Choroid plexus epithelial cell (primary cell): ENCODE data around the gene ZNF525.

Experiments
- DNase-seq: peaks from one replicate; pipeline ENCODE4 v3.0.0-alpha.2; 2010; ENCODE audit warnings: low read depth
- H3K4me3 ChIP-seq: 2 replicates; pipeline ENCODE4 v1.5.1; 2011; ENCODE audit warnings: low read depth, mild to moderate bottlenecking, control low read depth, low read length, moderate library complexity
- TF ChIP-seq, protein P1 (sequence below): conservative IDR thresholded peaks from 2 replicates; pipeline ENCODE4 v1.5.1; 2011; ENCODE audit warnings: low read depth, mild to moderate bottlenecking, control low read depth, inconsistent platforms, low read length, moderate library complexity

ZNF525 gene

DNA sequence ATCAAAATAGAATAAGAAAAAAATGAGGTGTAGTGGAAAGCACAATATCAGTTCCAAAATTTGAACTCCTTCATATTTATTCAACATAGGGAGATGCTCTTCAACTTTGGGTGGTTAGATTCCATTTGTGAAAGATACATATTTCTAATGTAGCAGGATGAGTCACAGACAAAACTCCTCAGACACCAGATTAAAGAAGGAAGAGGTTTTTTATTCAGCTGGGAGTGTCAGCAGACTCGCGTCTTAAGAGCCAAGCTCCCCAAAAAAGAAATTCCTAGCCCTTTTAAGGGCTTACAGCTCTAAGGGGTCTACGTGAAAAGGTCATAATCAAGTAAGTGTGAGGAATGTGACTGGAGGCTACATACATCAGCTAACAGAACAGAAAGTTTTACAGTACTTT, 22.7 kb downstream of the ZNF525 start:
- TF ChIP-seq, protein P1, sequence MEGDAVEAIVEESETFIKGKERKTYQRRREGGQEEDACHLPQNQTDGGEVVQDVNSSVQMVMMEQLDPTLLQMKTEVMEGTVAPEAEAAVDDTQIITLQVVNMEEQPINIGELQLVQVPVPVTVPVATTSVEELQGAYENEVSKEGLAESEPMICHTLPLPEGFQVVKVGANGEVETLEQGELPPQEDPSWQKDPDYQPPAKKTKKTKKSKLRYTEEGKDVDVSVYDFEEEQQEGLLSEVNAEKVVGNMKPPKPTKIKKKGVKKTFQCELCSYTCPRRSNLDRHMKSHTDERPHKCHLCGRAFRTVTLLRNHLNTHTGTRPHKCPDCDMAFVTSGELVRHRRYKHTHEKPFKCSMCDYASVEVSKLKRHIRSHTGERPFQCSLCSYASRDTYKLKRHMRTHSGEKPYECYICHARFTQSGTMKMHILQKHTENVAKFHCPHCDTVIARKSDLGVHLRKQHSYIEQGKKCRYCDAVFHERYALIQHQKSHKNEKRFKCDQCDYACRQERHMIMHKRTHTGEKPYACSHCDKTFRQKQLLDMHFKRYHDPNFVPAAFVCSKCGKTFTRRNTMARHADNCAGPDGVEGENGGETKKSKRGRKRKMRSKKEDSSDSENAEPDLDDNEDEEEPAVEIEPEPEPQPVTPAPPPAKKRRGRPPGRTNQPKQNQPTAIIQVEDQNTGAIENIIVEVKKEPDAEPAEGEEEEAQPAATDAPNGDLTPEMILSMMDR = no peak
- peak; percentile 58 for DNase-seq
- H3K4me3 ChIP-seq = no peak overlapping the region

DNA sequence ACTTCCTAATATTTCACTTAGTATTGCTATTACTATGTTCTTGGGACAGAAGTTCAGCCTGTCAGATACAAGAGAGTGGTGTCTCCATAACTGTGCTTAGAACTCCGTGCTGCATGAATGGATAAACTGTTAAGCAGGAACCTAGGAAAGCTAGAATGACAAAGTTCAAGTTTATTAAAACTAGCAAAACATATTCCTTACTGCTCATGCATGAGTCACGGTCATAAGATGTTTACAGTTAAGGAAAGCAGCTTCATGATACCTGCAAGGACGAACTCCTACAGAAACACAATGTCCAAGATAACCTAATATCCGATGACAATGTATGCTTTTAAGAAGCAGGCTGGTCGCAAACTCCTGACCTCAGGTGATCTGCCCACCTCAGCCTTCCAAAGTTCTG, 23.4 kb downstream of the ZNF525 start:
- TF ChIP-seq, protein P1 = no peak
- no peak overlapping the region for H3K4me3 ChIP-seq
- DNase-seq = peak; percentile 44

DNA sequence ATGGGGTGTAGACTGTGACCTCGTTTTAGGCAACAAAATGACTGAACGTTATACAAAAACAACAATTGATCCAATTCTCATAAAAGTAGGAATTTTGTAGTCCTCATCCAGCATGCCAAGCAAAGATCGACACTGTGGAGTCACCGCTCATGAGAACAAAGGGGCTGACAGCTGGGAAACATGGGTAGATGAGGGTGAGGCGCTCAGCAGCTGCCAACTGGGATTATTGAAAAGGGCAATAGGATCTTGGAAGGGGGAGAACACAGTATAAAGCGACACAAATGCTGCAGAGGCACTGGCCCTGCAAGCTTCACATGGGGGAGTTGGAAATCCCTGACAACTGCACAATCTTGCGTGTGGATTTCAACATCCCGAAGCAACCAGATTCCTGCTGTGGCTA, 24.1 kb downstream of the ZNF525 start:
- H3K4me3 ChIP-seq = no peak overlapping the region
- TF ChIP-seq, protein P1 = no peak
- DNase-seq = no peak

- TF ChIP-seq, protein P1 = no peak
- no peak overlapping the region for H3K4me3 ChIP-seq
Observed at GRCh38 chr19:53389978-53390377, 24.5 kb downstream of the ZNF525 start.

GRCh38 chr19:53394522-53394973, 29.0 kb downstream of the ZNF525 start:
- TF ChIP-seq, protein P1 = no peak
- peak overlapping the region; percentile 80 for H3K4me3 ChIP-seq
- no peak for DNase-seq

More at GRCh38 chr19:53389978-53390377, 24.5 kb downstream of the ZNF525 start:
- no peak for DNase-seq

DNA sequence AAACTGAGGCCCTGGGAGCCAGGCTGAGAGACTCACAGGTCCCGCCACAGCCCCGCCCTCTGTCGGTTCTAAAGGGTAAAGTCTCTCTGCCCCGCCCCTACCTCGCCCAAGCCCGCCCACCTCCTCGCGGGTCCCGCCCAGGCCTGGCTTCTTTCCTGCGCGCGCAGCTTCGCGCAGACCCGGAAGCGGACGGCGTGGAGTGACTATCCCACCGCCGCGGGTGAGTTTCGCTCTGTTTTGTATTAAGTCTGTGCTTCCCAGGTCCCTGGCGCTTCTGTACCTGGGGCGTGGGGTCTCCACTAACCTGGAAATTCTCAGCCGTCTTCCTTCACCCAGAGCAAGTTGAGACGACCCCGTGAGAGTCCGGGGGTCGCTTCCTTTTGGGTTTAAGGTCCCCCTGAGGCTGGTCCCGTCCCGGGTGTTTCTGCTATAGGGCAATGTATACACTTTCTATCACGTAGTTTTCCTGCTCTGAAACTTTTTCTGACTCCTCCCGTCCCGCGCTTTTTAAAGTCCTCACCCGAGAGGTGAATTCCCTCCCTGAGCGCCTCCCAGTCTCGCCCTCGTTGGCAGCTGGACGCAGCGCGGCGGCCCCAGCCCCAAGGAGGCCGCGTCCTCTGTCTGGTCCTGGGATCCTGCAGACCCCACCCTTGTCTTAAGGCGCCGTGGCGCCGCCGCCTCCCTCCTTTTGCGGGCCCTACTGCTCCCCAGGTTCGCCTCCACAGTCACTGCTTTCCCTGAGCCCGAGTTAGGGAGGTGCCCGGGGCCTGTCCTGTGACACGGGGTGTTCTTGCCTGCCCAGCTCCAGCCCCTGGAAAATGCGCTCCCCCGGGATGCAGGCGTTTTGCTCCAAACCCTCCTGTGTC, 29.7 kb downstream of the ZNF525 start, which contains the start of gene ZNF765:
ZNF765 (plus strand) TSS at position 176 of the 866 bp plus-strand sequence. CDS start 2,867 bp downstream, outside the sequence.
- DNase-seq = peak; percentile 94
- H3K4me3 ChIP-seq = peak within 1 kb of the TSS; percentile 80
- TF ChIP-seq, protein P1 = peak; percentile 62

DNA sequence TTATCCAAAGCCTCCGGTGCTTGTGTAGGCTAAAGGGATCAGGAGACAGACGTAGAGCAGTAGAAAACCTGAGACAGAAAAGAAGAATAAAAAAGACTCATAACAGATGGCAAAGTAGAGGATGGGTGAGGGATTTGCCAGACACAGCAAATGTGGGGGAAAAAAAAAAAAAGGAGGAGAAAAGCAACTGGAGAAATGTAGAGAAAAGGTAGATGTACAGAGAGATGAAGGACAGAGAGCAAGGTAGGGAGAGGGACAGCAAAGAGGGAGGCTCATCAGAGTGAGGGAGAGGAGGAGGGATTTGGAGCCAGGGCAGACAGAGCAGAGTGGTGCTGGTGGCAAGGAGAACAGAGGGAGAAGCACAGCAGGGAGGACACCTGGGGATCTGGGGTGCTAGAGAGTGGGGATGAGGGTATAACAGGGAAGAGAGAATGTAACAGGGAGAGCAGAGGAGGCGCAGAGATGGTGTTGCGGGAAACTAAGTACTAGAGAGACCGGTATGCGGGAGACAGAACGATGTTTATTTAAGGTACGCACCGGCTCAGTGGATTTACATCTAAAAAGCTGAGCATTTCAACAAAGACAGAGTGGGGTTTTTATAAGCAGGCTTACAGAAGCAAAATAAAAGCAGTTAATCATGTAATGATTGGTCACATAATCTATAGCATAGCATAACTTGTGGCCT, 30.5 kb downstream of the ZNF525 start:
- H3K4me3 ChIP-seq = peak overlapping the region; percentile 80
- DNase-seq = peak; percentile 13
